ENCODE measurements around the gene TUBB4B. TPM values are rescaled to one million over a fixed set of nuclear protein-coding genes. Genes with fewer than 3 reads are reported as not detected.

Gene TUBB4B
- total RNA-seq, 4 donors from 2014 or later = 92.0 to 213 (median 150) TPM

GRCh38 chr9:137202966-137203365, 38.1 kb upstream of the TUBB4B start:
- TF ChIP-seq, protein P1, sequence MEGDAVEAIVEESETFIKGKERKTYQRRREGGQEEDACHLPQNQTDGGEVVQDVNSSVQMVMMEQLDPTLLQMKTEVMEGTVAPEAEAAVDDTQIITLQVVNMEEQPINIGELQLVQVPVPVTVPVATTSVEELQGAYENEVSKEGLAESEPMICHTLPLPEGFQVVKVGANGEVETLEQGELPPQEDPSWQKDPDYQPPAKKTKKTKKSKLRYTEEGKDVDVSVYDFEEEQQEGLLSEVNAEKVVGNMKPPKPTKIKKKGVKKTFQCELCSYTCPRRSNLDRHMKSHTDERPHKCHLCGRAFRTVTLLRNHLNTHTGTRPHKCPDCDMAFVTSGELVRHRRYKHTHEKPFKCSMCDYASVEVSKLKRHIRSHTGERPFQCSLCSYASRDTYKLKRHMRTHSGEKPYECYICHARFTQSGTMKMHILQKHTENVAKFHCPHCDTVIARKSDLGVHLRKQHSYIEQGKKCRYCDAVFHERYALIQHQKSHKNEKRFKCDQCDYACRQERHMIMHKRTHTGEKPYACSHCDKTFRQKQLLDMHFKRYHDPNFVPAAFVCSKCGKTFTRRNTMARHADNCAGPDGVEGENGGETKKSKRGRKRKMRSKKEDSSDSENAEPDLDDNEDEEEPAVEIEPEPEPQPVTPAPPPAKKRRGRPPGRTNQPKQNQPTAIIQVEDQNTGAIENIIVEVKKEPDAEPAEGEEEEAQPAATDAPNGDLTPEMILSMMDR (IDR thresholded peaks at IDR 0.05; ENCODE audit: low read depth) = no peak

DNA sequence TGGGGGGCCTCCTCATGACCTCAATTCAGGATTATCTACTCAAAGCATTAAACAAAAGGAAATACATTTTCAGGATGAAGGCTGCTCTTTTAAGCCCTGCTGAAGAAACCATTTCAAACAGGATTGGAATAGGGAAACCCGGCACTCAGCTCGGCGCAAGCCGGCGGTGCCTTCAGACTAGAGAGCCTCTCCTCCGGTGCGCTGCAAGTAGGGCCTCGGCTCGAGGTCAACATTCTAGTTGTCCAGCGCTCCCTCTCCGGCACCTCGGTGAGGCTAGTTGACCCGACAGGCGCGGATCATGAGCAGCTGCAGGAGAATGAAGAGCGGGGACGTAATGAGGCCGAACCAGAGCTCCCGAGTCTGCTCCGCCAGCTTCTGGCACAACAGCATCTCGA, 36.4 kb upstream of the TUBB4B start:
- TF ChIP-seq, protein P1 (IDR thresholded peaks at IDR 0.05; ENCODE audit: low read depth) = no peak

- TF ChIP-seq, protein P1 (IDR thresholded peaks at IDR 0.05; ENCODE audit: low read depth) = no peak
Observed at GRCh38 chr9:137205126-137206069, 35.7 kb upstream of the TUBB4B start, which contains the start of the genes NDOR1 and TMEM203. Gene NDOR1, plus strand, starts transcription at chr9:137205700. Its CDS starts 78 bp downstream, at chr9:137205778. Gene TMEM203, minus strand, starts transcription at chr9:137205648. Its CDS starts 234 bp downstream, at chr9:137205414.

DNA sequence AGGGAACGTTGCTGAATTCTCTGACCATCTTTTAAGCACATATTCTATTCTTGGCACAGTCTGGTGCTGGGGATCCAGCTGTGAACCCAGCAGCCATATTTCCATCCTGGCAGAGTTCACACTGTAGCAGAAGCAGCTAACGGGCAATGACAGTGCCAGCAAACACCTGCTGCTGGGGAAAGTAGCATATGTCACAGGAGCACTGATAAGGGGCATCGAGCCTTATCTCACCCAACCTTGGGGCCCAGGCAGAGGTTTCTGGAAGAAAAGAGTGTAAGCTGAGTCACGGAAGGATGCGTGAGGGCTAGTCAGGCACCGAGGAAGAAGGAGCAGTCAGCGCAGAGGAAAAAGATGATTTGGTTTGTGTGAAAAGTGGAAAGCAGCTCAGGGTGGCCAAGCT, 34.5 kb upstream of the TUBB4B start:
- TF ChIP-seq, protein P1 (IDR thresholded peaks at IDR 0.05; ENCODE audit: low read depth) = no peak

DNA sequence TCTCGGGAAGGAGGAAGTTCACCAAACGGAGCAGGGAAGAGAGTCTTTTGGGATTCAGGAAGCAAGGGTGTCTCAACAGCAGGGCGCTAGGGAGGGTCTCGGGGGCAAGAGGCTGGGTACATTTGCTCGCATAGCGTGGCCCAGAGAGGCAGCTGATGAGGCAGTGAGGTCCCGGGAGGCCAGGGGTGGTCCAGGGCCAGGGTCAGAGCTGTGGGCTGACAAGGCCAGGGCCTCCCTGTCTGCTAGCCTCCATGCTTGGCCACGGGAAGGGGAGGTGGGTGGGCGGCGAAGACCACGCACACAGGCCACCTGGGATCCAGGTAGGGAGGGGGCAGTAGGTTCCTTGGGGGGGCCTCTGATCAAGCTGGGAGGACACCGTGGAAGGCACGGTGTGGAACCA, 29.6 kb upstream of the TUBB4B start:
- TF ChIP-seq, protein P1 (IDR thresholded peaks at IDR 0.05; ENCODE audit: low read depth) = no peak

DNA sequence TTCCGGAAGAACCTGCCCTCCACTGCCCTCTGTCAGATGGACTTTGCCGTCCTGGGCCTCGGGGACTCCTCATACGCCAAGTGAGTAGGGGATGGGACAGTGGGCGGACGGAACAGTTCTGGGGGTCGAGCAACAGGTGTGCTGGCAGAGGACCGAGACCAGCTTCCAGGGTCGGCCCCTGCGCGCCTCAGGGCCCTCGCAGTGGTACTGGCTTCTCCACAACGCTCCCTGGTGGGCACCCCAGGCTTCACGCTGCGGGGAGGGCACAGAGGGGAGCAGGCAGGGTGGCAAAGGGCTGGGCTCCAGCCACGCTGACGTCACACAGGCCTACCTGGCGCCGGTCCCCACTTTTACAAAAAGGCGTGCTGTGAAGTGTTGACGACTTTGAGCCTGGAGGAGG, 28.6 kb upstream of the TUBB4B start:
- TF ChIP-seq, protein P1 (IDR thresholded peaks at IDR 0.05; ENCODE audit: low read depth) = no peak

All from subcutaneous adipose tissue (tissue), 4 donors.